GM13977 (cell line): Measurements from ENCODE around the gene PAK5.

Source experiments
- DNase-seq: peaks from one replicate; pipeline ENCODE4 v3.0.0; 2012; ENCODE audit warnings: low spot score
- in situ Hi-C: fragments of 300-500 bp; cut with MboI; formaldehyde crosslinking; loops from one replicate; pipeline ENCODE4 v1.12.0; 2022; ENCODE audit warnings: low sequenced_read_pairs, low pct_unique_long_range_greater_than_20kb, mixed read lengths, inconsistent platforms; ENCODE audit not compliant: unreplicated experiment
- TF ChIP-seq, protein P1 (sequence below): IDR thresholded peaks from 2 replicates; pipeline ENCODE4 v1.5.1; 2012; ENCODE audit warnings: mild to moderate bottlenecking, control low read depth; ENCODE audit not compliant: insufficient read depth; ENCODE audit errors: extremely low read depth, missing control alignments

Gene PAK5

DNA sequence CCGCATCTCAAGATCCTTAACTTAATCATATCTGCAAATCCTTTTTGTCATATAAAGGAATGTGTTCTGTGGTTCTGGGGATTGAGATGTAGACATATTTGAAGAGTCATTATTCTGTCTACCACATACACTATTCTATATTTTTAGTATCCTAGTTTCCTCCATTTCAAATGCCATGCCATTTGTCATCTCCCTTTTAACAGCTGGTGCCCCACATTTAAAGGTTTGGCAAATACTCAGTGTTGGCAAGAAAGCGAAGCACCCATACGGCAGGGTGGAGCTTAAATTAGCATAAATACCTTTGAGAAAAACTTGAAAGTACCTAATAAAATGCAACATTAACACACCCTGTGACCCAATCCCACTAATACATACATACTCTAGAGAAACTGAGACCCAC is 31.7 kb downstream of the PAK5 start:
- no peak for DNase-seq
- TF ChIP-seq, protein P1, sequence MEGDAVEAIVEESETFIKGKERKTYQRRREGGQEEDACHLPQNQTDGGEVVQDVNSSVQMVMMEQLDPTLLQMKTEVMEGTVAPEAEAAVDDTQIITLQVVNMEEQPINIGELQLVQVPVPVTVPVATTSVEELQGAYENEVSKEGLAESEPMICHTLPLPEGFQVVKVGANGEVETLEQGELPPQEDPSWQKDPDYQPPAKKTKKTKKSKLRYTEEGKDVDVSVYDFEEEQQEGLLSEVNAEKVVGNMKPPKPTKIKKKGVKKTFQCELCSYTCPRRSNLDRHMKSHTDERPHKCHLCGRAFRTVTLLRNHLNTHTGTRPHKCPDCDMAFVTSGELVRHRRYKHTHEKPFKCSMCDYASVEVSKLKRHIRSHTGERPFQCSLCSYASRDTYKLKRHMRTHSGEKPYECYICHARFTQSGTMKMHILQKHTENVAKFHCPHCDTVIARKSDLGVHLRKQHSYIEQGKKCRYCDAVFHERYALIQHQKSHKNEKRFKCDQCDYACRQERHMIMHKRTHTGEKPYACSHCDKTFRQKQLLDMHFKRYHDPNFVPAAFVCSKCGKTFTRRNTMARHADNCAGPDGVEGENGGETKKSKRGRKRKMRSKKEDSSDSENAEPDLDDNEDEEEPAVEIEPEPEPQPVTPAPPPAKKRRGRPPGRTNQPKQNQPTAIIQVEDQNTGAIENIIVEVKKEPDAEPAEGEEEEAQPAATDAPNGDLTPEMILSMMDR: no peak
- in situ Hi-C loops: no loop called here

DNA sequence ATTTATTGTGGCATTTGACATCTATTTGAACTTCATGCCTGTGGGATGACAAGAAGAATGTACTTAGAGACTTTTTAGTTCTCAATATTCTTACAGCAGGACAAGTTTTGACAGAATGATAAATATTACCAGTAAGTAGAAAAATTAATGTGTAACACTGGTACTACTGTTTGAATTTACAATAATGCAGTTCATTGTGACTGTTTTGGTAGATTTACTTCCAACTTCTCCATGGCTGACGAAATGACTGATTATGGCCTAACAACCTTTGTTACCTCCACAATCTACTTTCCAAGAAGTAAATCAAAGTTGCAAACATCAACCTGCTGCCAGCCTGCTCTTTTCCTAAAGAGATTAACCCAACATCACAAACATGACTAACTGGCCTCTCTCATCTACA is 38.5 kb downstream of the PAK5 start:
- TF ChIP-seq, protein P1: no peak
- in situ Hi-C loops: no loop called here
- DNase-seq: no peak

DNA sequence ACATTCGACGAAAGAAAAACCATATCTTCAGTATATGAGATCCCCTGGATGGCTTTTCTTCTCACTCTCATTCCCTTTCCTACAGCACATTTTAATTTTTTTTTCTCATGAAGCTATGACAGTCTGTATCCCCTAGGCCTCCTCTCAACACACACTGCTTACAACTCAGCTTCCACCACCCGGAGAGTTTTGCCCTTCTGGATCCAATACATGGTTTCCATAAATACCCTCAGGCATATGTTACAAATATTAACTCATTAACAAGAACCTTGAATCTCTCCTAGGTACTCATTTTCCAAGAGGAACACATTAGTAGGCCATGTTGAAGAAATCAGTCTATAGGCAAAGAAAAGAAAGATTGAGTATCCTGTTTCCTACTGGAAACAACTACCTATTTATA is 44.0 kb downstream of the PAK5 start:
- in situ Hi-C loops: no loop called here
- DNase-seq: no peak
- TF ChIP-seq, protein P1: no peak

DNA sequence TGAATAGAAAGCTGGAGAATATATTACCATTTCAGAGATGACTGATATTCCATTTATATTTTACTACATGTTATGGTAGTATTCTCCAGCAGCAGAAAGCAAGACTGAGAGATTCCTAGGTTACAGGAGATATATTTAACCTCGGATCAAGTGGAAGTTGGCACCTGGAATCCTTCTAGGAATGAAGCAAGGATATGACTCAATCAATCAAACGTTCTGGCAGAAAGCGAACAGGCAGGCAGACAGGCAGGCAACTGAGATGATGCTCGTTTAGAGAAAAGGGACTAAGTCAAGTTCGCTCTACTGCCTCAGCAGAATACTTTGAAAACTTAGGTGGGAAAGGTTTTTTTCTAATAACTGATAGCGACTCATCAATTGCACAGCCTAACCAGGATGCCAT is 46.2 kb downstream of the PAK5 start:
- TF ChIP-seq, protein P1: no peak
- DNase-seq: no peak
- in situ Hi-C loops: no loop called here

DNA sequence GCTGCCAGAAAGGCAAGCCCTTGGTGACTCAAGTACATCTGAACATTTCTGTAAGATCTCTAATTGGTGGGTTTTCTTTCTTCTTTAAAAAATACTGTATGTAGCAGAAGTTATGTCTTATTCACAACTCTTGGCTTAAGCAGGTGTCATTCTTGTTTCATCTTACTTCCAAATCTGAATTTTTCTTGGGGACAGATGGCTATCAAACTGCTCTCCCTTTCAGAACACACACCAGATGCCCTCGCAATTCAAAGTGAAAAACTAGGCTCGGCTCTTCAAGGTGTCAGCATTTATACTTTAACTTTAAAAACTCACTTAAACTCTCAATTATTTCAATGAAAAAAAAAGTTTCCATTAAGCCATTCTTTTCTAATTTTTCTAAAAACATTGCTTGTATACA is 49.7 kb downstream of the PAK5 start:
- TF ChIP-seq, protein P1: no peak
- in situ Hi-C loops: no loop called here
- no peak for DNase-seq

DNA sequence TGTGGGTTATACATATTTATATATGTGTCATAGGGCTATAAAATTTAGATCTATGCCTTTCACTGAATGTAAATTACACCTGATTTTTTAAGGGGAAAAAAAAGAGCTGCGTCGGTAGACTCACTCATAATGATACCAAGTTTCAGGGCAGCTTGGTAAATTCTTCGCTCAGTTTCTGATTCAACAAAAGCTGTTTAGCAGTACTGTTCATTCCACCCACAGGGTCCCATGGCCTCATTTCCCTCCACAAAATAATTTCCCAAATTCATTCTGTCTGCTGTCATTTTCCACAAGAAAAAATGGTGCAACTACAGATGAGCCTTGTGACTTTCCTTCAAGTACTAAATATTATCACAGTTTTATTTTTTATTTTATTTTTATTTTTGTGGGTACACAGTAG is 63.7 kb downstream of the PAK5 start:
- TF ChIP-seq, protein P1: no peak
- in situ Hi-C loops: no loop called here
- DNase-seq: no peak

DNA sequence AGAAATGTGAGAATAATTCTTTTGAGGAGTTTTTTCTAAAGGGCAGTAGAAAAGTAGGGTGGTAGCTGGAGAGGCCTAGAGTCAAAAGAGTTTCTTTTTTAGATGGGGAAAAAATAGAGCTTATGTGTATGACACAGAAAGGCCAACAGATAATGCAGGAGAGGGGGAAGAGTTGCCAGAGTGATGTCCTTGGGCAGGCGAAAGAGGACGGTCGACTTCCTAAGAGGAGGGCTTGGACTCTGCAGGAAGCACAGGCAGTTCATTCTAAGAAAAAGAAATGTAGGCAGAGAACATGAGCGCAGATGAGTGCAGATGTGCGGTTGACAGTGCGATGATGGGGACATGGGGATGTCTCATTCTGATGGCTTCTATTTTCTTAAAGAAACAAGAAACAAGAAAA is 68.9 kb downstream of the PAK5 start:
- no peak for DNase-seq
- TF ChIP-seq, protein P1: no peak
- in situ Hi-C loops: no loop called here
